Left ventricle myocardium inferior (tissue), 1 donor: ENCODE results near the gene CACNB2. TPM values are rescaled to one million over a fixed set of nuclear protein-coding genes. Genes with fewer than 3 reads are reported as not detected.

Experiments used
- DNase-seq: peaks from one replicate; pipeline ENCODE4 v3.0.0-alpha.2; 2020
- H3K27ac ChIP-seq: fragments of 200-600 bp; replicated peaks from 2 replicates; pipeline ENCODE4 v1.8.0; 2021
- H3K27me3 ChIP-seq: fragments of 200-600 bp; 2 replicates; pipeline ENCODE4 v1.8.0; 2021; ENCODE audit warnings: low read depth
- H3K36me3 ChIP-seq: fragments of 200-600 bp; 2 replicates; pipeline ENCODE4 v1.8.0; 2021
- H3K4me1 ChIP-seq: fragments of 200-600 bp; 2 replicates; pipeline ENCODE4 v1.8.0; 2021
- H3K4me3 ChIP-seq: fragments of 200-600 bp; 2 replicates; pipeline ENCODE4 v1.8.0; 2021; ENCODE audit warnings: mild to moderate bottlenecking, moderate library complexity
- H3K9me3 ChIP-seq: fragments of 200-600 bp; replicated peaks from 2 replicates; pipeline ENCODE4 v1.8.0; 2021
- intact Hi-C: fragments of 100-400 bp; cut with micrococcal nuclease; formaldehyde crosslinking; loops from one replicate; pipeline ENCODE4 v1.11.0; 2022
- total RNA-seq: library from RNA; stranded (reverse); fragmentation: NEBNext Ultra II Directional; extraction: Animal tissue kit (Norgen Biotek cat#: 25700); gene quantifications from one replicate; pipeline ENCODE4 v1.2.1, GENCODE V29; 2021
- TF ChIP-seq, protein P1 (sequence below): fragments of 200-600 bp; IDR thresholded peaks from 2 replicates; pipeline ENCODE4 v1.8.0; 2021; ENCODE audit warnings: antibody characterized with exemption, mild to moderate bottlenecking, borderline replicate concordance
- donor health status: DM: no; HTN: yes; CAD: no; lungs with severe emphysema.

The CACNB2 gene
- total RNA-seq, 1 donor from 2014 or later: 38.1 TPM

DNA sequence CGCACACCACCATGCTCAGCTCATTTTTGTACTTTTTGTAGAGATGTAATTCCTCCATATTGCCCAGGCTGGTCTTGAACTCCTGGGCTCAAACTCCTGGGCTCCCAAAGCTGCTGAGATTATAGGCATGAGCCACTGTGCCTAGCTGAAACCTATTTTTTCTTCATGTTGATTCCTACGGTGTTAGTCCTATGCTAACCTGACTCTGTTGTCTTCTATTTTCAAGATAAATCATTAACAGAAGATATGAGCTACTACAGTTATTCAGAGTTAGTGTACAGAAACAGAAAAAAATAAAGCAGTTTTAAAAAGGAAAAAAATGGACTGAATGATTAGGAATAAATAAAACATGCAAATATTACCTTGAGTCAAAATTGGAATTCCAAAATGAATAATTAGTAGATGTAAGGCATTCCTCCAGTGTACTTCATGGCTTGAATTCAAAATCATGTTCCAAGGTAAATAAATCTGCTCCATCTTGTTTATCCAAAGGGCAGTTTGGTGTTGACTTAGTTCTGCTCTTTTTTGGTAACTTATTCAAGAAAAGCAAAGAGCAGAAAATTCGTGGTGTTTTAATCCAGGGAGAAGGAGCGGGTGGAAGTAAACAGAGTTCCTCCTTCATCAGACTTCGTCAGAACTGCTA lies 185.8 kb downstream of the CACNB2 start:
- H3K27ac ChIP-seq: peak overlapping the region; percentile 48
- no peaks in the 10 kb centered on the region for H3K27me3 ChIP-seq
- intact Hi-C loops: no loop called here
- no peaks in the 10 kb centered on the region for H3K4me1 ChIP-seq
- no peak overlapping the region for H3K4me3 ChIP-seq
- DNase-seq: no peak
- no peaks in the 10 kb centered on the region for H3K9me3 ChIP-seq
- no peaks in the 10 kb centered on the region for H3K36me3 ChIP-seq
- TF ChIP-seq, protein P1, sequence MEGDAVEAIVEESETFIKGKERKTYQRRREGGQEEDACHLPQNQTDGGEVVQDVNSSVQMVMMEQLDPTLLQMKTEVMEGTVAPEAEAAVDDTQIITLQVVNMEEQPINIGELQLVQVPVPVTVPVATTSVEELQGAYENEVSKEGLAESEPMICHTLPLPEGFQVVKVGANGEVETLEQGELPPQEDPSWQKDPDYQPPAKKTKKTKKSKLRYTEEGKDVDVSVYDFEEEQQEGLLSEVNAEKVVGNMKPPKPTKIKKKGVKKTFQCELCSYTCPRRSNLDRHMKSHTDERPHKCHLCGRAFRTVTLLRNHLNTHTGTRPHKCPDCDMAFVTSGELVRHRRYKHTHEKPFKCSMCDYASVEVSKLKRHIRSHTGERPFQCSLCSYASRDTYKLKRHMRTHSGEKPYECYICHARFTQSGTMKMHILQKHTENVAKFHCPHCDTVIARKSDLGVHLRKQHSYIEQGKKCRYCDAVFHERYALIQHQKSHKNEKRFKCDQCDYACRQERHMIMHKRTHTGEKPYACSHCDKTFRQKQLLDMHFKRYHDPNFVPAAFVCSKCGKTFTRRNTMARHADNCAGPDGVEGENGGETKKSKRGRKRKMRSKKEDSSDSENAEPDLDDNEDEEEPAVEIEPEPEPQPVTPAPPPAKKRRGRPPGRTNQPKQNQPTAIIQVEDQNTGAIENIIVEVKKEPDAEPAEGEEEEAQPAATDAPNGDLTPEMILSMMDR: no peak

DNA sequence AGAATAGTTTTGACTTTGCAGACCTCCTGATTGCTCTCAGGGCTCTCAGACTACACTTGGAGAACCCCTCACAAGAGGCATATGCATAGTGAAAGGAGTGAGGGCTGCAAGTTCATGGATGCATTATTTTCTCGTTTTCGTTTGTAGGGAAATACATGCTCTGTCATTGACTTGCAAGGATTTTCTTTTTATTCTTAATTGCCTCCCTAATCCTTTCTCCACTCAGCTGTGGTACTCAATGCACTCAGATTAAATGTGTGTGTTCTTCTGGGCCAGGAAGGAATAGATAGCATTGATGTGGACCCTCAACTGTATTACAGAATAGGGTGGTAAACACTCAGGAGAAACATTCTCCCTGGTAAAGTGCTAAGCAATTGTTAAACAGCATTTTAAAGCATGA lies 188.7 kb downstream of the CACNB2 start:
- no peaks in the 10 kb centered on the region for H3K27me3 ChIP-seq
- no peak overlapping the region for H3K27ac ChIP-seq
- TF ChIP-seq, protein P1: no peak
- no peaks in the 10 kb centered on the region for H3K36me3 ChIP-seq
- peaks cover 23% of the 10 kb centered on the region for H3K4me1 ChIP-seq
- DNase-seq: no peak
- H3K9me3 ChIP-seq: no peaks in the 10 kb centered on the region
- intact Hi-C loops: no loop called here
- H3K4me3 ChIP-seq: no peak overlapping the region

DNA sequence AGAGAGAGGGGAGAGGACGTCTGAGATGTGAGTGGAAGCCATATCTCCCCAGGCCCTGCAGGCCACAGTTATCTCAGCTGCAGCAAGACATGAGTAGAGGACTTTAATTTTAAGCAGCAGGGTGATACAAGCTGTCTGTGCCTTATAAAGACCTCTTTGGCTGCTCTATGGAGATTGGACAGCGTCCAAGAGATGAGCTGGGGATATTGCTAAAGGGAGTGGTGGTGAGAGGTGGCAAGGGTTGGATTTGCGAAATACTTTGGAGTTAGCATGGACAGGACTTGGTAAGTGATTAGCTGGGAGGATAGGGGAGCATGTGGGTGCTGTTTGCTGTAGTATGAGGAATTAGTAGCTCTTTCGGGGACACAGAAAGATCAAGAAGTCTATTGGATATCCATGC lies 191.8 kb downstream of the CACNB2 start:
- no peaks in the 10 kb centered on the region for H3K36me3 ChIP-seq
- H3K4me3 ChIP-seq: no peak overlapping the region
- peaks cover 30% of the 10 kb centered on the region for H3K4me1 ChIP-seq
- no peak for DNase-seq
- no peaks in the 10 kb centered on the region for H3K9me3 ChIP-seq
- TF ChIP-seq, protein P1: no peak
- H3K27me3 ChIP-seq: no peaks in the 10 kb centered on the region
- peak overlapping the region; percentile 68 for H3K27ac ChIP-seq
- intact Hi-C loops: no loop called here

DNA sequence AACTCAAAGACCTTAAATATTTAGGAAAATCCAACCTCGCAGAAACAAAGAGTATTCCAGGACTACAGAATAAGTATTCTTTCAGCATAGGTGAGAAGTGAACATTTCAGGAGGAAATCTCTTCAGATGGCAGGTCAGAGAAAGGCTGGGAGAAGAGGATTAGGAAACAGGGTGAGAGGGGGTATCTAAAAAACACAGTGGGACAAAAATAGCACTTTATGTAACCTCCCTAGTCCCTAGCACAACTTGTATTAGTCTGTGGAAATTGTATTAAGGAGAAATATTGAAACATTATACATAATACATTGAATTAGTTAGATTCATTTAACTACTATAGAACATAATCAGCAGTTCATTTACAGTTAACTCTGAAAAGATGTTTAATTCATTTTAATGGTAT lies 192.3 kb downstream of the CACNB2 start:
- Histone ChIP-seq H3K27ac (peak overlapping the region; percentile 68), H3K9me3 (no peaks in the 10 kb centered on the region), H3K4me3 (no peak overlapping the region), H3K27me3 (no peaks in the 10 kb centered on the region), H3K4me1 (peaks cover 30% of the 10 kb centered on the region), H3K36me3 (no peaks in the 10 kb centered on the region)
- no peak for DNase-seq
- TF ChIP-seq, protein P1: no peak
- intact Hi-C loops: no loop called here

DNA sequence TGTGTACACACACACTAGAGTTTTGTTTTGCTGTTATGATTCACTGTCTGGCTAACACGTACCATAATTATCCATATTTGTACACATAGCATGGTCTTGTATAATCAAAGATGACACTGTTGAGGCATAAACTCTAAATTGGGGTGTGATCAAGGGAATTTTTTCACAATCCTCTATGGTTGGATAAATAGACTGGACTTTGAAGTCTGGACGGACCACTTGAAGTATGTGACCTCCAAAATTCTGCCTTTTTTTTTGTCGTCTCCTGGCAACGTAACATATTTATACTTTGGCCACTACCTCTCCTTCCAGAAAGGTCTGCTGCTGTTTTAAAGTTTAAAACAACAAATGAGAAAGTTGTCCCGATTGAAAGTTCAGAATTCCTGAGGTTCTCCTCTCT lies 193.4 kb downstream of the CACNB2 start:
- intact Hi-C loops: no loop called here

More for the DNA sequence above, 193.4 kb downstream of the CACNB2 start:
- Histone ChIP-seq H3K27me3 (no peaks in the 10 kb centered on the region), H3K4me1 (peaks cover 30% of the 10 kb centered on the region), H3K4me3 (peak overlapping the region; percentile 30), H3K9me3 (no peaks in the 10 kb centered on the region), H3K36me3 (no peaks in the 10 kb centered on the region), H3K27ac (peak overlapping the region; percentile 68)
- no peak for DNase-seq
- TF ChIP-seq, protein P1: no peak
